Upper lobe of left lung (tissue), 6 donors: ENCODE data around the gene C11orf54. TPM values are rescaled to one million over a fixed set of nuclear protein-coding genes. Genes with fewer than 3 reads are reported as not detected.

Experiments
- ATAC-seq, 2 donors: fragments of 200-7000 bp; cut with Tn5 transposase; one replicate each; pipeline ENCODE4 v1.9.1; 2022; ENCODE audit warnings: mild to moderate bottlenecking in 2 of 2, moderate library complexity in 2 of 2; ENCODE audit not compliant: low FRiP score in 2 of 2
- DNase-seq, 2 donors: peaks; one replicate each; pipeline ENCODE4 v3.0.0-alpha.2; 2019 to 2020
- H3K27ac ChIP-seq, 4 donors: fragments of 200-600 bp; sonication (generic); one replicate each; pipeline ENCODE4 v1.5.1; 2016 to 2019
- H3K27me3 ChIP-seq, 4 donors: fragments of 200-600 bp; sonication (generic); one replicate each; pipeline ENCODE4 v1.5.1; 2017 to 2019
- H3K36me3 ChIP-seq, 4 donors: fragments of 200-600 bp; sonication (generic); one replicate each; pipeline ENCODE4 v1.5.1; 2016 to 2019
- H3K4me1 ChIP-seq, 4 donors: fragments of 200-600 bp; sonication (generic); one replicate each; pipeline ENCODE4 v1.5.1; 2018 to 2019
- H3K4me3 ChIP-seq, 4 donors: fragments of 200-600 bp; sonication (generic); one replicate each; pipeline ENCODE4 v1.5.1; 2017 to 2019; ENCODE audit warnings: mild to moderate bottlenecking in 2 of 4, moderate library complexity in 1 of 4
- H3K9me3 ChIP-seq, 4 donors: fragments of 200-600 bp; sonication (generic); one replicate each; pipeline ENCODE4 v1.5.1; 2018 to 2019
- EP300 ChIP-seq, 4 donors: sonication (generic); formaldehyde crosslinking; IDR thresholded peaks; one replicate each; pipeline ENCODE4 v1.5.1; 2017; ENCODE audit warnings: antibody characterized with exemption in 4 of 4, control low read depth in 2 of 4
- POLR2A ChIP-seq, 4 donors: fragments of 450-650 bp; IDR thresholded peaks; one replicate each; pipeline ENCODE4 v1.5.1; 2016 to 2017; ENCODE audit warnings: antibody characterized with exemption in 4 of 4, mild to moderate bottlenecking in 2 of 4
- POLR2AphosphoS5 ChIP-seq, 2 donors: sonication (generic); formaldehyde crosslinking; IDR thresholded peaks; one replicate each; pipeline ENCODE4 v1.5.1; 2017; ENCODE audit warnings: antibody characterized with exemption in 2 of 2
- WGBS, 2 donors: methylation state at CpG; one replicate each; pipeline ENCODE4 v1.1.5; 2017 to 2018; 5-methylcytosine and 5-hydroxymethylcytosine counted together
- total RNA-seq, 6 donors: library from RNA; depleted of rRNA in 4 of 6; stranded (reverse); fragments of >200 nt in 4 of 6; gene quantifications; one replicate each; pipeline versions ENCODE4 v1.1.0 to v1.2.1, GENCODE V29; 2016 to 2021
- TF ChIP-seq, protein P1 (sequence below), 6 experiments: fragments of 450-650 bp in 4 of 6; fragments of 200-600 bp in 2 of 6; sonication (generic) in 2 of 6; IDR thresholded peaks; one replicate each; pipeline ENCODE4 v1.5.1; 2016 to 2019; ENCODE audit warnings: antibody characterized with exemption in 6 of 6
- donor health status: DM: no; HTN: no; CAD: no; lungs with moderate emphysema.
- donor health status: DM: no; HTN: yes; CAD: no; lungs with severe emphysema.

Gene C11orf54
- total RNA-seq, 6 donors from 2014 or later: 23.6 to 81.3 (median 39.8) TPM

DNA sequence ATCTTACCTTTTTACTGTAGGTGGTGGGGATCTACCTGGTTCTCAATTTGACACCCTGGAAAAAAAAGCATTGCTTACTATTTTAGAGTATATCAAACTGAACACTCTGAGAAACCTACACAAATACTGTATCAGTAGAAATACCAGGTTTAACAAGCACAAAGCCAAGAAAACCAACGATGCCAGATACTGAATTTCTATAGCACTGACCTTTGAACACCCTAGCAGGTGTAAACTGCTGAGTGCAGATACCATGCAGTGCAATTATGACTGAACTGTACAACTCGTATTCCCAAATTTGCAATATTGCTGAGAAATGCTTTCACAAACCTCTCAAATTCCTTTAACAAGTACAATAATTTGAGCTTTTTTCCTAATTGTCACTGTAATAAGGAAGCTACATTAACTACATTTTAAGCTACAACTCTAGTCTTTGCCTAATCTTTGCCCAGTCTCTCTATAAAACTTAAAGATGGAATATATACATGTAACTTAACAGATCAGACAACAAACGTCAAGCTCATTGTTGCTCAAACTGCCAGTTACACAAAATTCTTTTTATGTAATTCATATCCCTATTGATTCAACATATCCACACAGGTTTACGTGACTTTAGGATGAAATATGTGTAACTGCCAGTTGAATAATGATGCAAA lies 9.1 kb upstream of the C11orf54 start:
- 81 to 83% methylated on average over 4 of the region's 4 CpGs for WGBS, 2 donors
- TF ChIP-seq, protein P1, sequence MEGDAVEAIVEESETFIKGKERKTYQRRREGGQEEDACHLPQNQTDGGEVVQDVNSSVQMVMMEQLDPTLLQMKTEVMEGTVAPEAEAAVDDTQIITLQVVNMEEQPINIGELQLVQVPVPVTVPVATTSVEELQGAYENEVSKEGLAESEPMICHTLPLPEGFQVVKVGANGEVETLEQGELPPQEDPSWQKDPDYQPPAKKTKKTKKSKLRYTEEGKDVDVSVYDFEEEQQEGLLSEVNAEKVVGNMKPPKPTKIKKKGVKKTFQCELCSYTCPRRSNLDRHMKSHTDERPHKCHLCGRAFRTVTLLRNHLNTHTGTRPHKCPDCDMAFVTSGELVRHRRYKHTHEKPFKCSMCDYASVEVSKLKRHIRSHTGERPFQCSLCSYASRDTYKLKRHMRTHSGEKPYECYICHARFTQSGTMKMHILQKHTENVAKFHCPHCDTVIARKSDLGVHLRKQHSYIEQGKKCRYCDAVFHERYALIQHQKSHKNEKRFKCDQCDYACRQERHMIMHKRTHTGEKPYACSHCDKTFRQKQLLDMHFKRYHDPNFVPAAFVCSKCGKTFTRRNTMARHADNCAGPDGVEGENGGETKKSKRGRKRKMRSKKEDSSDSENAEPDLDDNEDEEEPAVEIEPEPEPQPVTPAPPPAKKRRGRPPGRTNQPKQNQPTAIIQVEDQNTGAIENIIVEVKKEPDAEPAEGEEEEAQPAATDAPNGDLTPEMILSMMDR (IDR thresholded peaks at IDR 0.05): no peak
- TF ChIP-seq EP300 (IDR thresholded peaks at IDR 0.05) (no peak), POLR2AphosphoS5 (IDR thresholded peaks at IDR 0.05) (no peak)
- Histone ChIP-seq H3K4me1 (peaks cover 0 to 27% (median 9%) of the 10 kb centered on the region in 4 donors), H3K27ac (no peak overlapping the region), H3K36me3 (peaks cover 61 to 99% (median 79%) of the 10 kb centered on the region in 4 donors), H3K27me3 (no peaks in the 10 kb centered on the region), H3K4me3 (no peak overlapping the region), H3K9me3 (no peaks in the 10 kb centered on the region)
- DNase-seq (no peak), ATAC-seq (no peak)

- TF ChIP-seq POLR2A (IDR thresholded peaks at IDR 0.05) (no peak), EP300 (IDR thresholded peaks at IDR 0.05) (no peak), POLR2AphosphoS5 (IDR thresholded peaks at IDR 0.05) (no peak)
- TF ChIP-seq, protein P1 (IDR thresholded peaks at IDR 0.05): no peak
- H3K4me1 ChIP-seq: peaks cover 9 to 38% (median 20%) of the 10 kb centered on the region in 4 donors
- no peak overlapping the region for H3K27ac ChIP-seq
- peaks cover 60 to 100% (median 73%) of the 10 kb centered on the region in 4 donors for H3K36me3 ChIP-seq
- WGBS, 2 donors: 64 to 66% methylated on average over 6 of the region's 6 CpGs
- no peaks in the 10 kb centered on the region for H3K9me3 ChIP-seq
- no peak overlapping the region for H3K4me3 ChIP-seq
- no peaks in the 10 kb centered on the region for H3K27me3 ChIP-seq
- DNase-seq (no peak), ATAC-seq (no peak)
These were observed 8.0 kb upstream of the C11orf54 start for GRCh38 chr11:93733474-93733873.

DNA sequence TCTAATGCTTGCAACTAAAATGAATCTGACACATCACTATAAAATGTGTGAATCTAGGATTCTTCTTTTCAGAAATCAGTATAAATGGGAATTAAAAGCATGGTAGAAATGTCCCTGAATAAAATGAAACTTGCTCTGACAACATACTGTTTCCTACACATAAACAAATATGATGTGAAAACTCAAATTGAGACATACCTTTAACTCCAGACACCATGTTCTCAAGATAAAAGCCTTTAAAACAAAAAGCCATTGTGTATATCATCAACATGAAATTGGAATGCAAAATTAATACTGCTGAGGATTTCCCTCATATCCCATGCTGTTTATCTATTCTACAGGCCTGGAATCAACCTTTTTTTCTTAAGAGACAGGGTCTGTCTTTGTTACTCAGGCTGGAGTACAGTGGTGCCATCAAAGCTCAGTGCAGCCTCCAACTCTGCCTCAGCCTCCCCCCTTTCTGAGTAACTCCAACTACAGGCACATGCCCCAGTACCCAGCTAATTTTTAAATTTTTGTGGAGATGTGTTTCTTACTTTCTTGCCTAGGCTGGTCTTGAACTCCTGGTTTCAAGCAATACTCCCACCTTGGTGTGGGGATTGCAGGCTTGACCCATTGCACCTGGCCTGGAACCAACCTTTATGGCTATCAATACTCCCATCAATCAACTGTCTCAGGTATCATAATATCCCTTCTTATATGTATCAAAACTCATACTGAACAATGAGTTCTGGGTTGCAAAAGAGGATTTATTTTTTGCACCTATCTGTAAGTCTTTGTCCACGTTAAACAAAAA lies 6.8 kb upstream of the C11orf54 start:
- DNase-seq: no peak
- H3K4me1 ChIP-seq: peaks cover 20 to 49% (median 31%) of the 10 kb centered on the region in 4 donors
- ATAC-seq: no peak
- no peaks in the 10 kb centered on the region for H3K27me3 ChIP-seq
- no peak for TF ChIP-seq EP300 (IDR thresholded peaks at IDR 0.05)
- TF ChIP-seq POLR2A (IDR thresholded peaks at IDR 0.05): no peak
- TF ChIP-seq POLR2AphosphoS5 (IDR thresholded peaks at IDR 0.05): no peak
- TF ChIP-seq, protein P1 (IDR thresholded peaks at IDR 0.05): no peak
- no peak overlapping the region for H3K27ac ChIP-seq
- peaks cover 49 to 98% (median 64%) of the 10 kb centered on the region in 4 donors for H3K36me3 ChIP-seq
- no peak overlapping the region for H3K4me3 ChIP-seq
- 78 to 88% methylated on average over 1 of the region's 1 CpG for WGBS, 2 donors
- H3K9me3 ChIP-seq: no peaks in the 10 kb centered on the region

DNA sequence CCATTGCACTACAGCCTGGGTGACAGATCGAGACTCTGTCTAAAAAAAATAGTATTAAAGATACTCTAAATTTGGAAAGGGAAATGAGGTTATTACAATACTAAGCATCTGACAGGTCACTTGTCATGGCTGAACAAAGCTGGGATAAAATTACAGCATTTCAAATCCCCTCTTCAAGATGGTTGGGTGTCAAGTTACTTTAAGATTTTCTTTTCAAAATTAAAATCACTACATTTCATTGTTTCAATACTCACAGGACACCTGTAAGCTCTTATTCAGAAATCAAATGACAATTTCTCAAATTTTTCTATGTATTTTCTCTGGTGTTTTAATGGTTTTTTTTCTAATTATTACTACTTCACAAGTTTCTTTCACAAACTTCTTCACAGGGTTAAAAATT lies 5.8 kb upstream of the C11orf54 start:
- no peaks in the 10 kb centered on the region for H3K9me3 ChIP-seq
- H3K4me3 ChIP-seq: no peak overlapping the region
- no peak for DNase-seq
- no peaks in the 10 kb centered on the region for H3K27me3 ChIP-seq
- no peak overlapping the region for H3K27ac ChIP-seq
- peaks cover 20 to 59% (median 35%) of the 10 kb centered on the region in 4 donors for H3K4me1 ChIP-seq
- TF ChIP-seq EP300 (IDR thresholded peaks at IDR 0.05): no peak
- TF ChIP-seq, protein P1 (IDR thresholded peaks at IDR 0.05): no peak
- TF ChIP-seq POLR2A (IDR thresholded peaks at IDR 0.05): no peak
- no peak for TF ChIP-seq POLR2AphosphoS5 (IDR thresholded peaks at IDR 0.05)
- peaks cover 45 to 88% (median 55%) of the 10 kb centered on the region in 4 donors for H3K36me3 ChIP-seq
- 86 to 88% methylated on average over 1 of the region's 1 CpG for WGBS, 2 donors
- ATAC-seq: no peak
